Stomach (tissue), 9 donors: ENCODE results near the gene OR2J1. TPM values are rescaled to one million over a fixed set of nuclear protein-coding genes. Genes with fewer than 3 reads are reported as not detected.
"Not testable (repeated sequence)": the region's sequence is repeated elsewhere in the genome, so short reads cannot be mapped to it uniquely, and the experiment has no call there.

Experiments used
- DNase-seq, 2 donors: peaks; one replicate each; pipeline versions ENCODE4 v3.0.0 to v3.0.0-alpha.2; 2013 to 2019
- H3K27ac ChIP-seq, 5 donors: fragments of 200-600 bp in 4 of 5; sonication (generic) in 4 of 5; one replicate each; pipeline ENCODE4 v1.5.1; 2013 to 2019; ENCODE audit warnings: mild to moderate bottlenecking in 1 of 5, moderate library complexity in 1 of 5
- H3K27me3 ChIP-seq, 3 donors: fragments of 200-600 bp; sonication (generic); one replicate each; pipeline ENCODE4 v1.5.1; 2017 to 2019; ENCODE audit warnings: mixed run types in 1 of 3
- H3K36me3 ChIP-seq, 4 donors: fragments of 200-600 bp; sonication (generic); 1 replicate in 3 of 4; 2 replicates in 1 of 4; pipeline ENCODE4 v1.5.1; 2016 to 2019
- H3K4me1 ChIP-seq, 4 donors: fragments of 200-600 bp; sonication (generic); one replicate each; pipeline ENCODE4 v1.5.1; 2016 to 2019
- H3K4me3 ChIP-seq, 4 donors: fragments of 200-600 bp; sonication (generic) in 3 of 4; one replicate each; pipeline ENCODE4 v1.5.1; 2016 to 2019; ENCODE audit warnings: mild to moderate bottlenecking in 1 of 4
- H3K9me3 ChIP-seq, 4 donors: fragments of 200-600 bp; sonication (generic); one replicate each; pipeline ENCODE4 v1.5.1; 2016 to 2019
- EP300 ChIP-seq: sonication (generic); formaldehyde crosslinking; IDR thresholded peaks from one replicate; pipeline ENCODE4 v1.6.1; 2017; ENCODE audit warnings: antibody characterized with exemption
- POLR2A ChIP-seq, 4 donors: fragments of 450-650 bp; IDR thresholded peaks; one replicate each; pipeline ENCODE4 v1.6.1; 2016; ENCODE audit warnings: antibody characterized with exemption in 4 of 4, control low read depth in 2 of 4, mild to moderate bottlenecking in 1 of 4, moderate library complexity in 1 of 4
- POLR2AphosphoS5 ChIP-seq, 3 donors: sonication (generic); formaldehyde crosslinking; IDR thresholded peaks; one replicate each; pipeline ENCODE4 v1.6.1; 2016; ENCODE audit warnings: antibody characterized with exemption in 3 of 3
- WGBS, 5 donors: extraction: QIAGEN DNeasy Blood & Tissue Kit in 3 of 5; methylation state at CpG; one replicate each; pipeline versions ENCODE4 v1.1.5 to v1.1.7; 2013 to 2018; 5-methylcytosine and 5-hydroxymethylcytosine counted together
- intact Hi-C: fragments of 100-400 bp; cut with DNase I; formaldehyde crosslinking; loops from one replicate; pipeline ENCODE4 v1.15.1; 2023; ENCODE audit warnings: low total_unique reads
- polyA plus RNA-seq, 3 donors: library from polyadenylated mRNA; stranded (reverse); fragments of 200-250 nt; gene quantifications; one replicate each; pipeline ENCODE4 v1.2.3, GENCODE V29; 2013
- total RNA-seq, 5 donors: library from RNA; depleted of rRNA; stranded (reverse); fragments of >200 nt; gene quantifications; one replicate each; pipeline versions ENCODE4 v1.1.0 to v1.2.3, GENCODE V29; 2014 to 2016
- TF ChIP-seq, protein P1 (sequence below), 7 experiments: fragments of 450-650 bp in 4 of 7; fragments of 200-600 bp in 3 of 7; sonication (generic) in 3 of 7; IDR thresholded peaks; one replicate each; pipeline ENCODE4 v1.5.1; 2016 to 2019; ENCODE audit warnings: antibody characterized with exemption in 7 of 7, control low read depth in 2 of 7, mild to moderate bottlenecking in 1 of 7
- donor health status: healthy with polysubstance abuse.
- donor health status: Bipolar disorder and iron deficiency.
- donor health status: healthy.

Gene OR2J1
- total and polyA plus RNA-seq, 8 donors: not detected

DNA sequence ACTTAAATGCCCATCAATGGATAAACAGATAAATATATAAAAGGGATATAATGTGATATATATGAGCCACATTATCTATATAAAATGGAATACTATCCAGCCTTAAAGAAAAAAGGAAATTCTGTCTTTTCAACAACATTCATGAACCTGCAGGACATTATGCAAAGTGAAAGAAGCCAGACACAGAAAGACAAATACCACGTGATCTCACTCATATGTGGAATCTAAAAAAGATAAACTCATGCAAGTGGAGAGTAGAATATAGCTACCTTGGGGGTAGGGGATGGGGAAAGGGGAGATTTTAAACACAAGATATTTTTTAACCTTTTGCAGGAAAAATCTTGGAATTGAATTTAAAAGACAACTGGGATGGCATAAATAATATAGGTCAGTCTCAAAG is 1.5 kb upstream of the OR2J1 start:
- WGBS, 5 donors: 56 to 73% (median 61%) methylated on average over 1 of the region's 1 CpG
- no peak for TF ChIP-seq POLR2AphosphoS5 (IDR thresholded peaks at IDR 0.05)
- TF ChIP-seq POLR2A (IDR thresholded peaks at IDR 0.05): no peak
- TF ChIP-seq, protein P1, sequence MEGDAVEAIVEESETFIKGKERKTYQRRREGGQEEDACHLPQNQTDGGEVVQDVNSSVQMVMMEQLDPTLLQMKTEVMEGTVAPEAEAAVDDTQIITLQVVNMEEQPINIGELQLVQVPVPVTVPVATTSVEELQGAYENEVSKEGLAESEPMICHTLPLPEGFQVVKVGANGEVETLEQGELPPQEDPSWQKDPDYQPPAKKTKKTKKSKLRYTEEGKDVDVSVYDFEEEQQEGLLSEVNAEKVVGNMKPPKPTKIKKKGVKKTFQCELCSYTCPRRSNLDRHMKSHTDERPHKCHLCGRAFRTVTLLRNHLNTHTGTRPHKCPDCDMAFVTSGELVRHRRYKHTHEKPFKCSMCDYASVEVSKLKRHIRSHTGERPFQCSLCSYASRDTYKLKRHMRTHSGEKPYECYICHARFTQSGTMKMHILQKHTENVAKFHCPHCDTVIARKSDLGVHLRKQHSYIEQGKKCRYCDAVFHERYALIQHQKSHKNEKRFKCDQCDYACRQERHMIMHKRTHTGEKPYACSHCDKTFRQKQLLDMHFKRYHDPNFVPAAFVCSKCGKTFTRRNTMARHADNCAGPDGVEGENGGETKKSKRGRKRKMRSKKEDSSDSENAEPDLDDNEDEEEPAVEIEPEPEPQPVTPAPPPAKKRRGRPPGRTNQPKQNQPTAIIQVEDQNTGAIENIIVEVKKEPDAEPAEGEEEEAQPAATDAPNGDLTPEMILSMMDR (IDR thresholded peaks at IDR 0.05): no peak
- TF ChIP-seq EP300: no peak
- Histone ChIP-seq H3K4me3 (no peak overlapping the region), H3K36me3 (no peaks in the 10 kb centered on the region), H3K9me3 (no peaks in the 10 kb centered on the region), H3K27me3 (no peaks in the 10 kb centered on the region), H3K4me1 (no peaks in the 10 kb centered on the region), H3K27ac (no peak overlapping the region)
- no peak for DNase-seq
- intact Hi-C loops: no loop called here

DNA sequence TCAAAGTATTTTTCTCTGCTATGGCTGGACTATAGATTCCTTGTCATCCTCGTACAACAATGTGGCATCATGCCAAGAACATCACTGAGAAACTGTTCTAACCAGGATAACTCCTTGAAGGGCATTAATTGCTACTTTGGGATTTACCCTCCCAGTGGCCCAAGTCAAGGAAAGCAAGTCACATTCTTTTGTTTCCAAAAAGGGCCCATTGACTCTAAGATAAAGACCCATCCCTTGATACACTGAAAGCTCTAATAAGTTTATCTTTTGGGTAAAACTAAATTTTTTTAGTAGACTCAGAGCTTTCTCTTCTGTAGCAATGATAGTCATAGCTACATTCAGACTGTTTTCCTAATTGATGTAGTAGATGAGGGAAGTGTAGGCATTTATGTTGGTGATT is 8.5 kb downstream of the OR2J1 start, which contains the start of gene OR2J3:
OR2J3 (plus strand) TSS at position 301 of the 400 bp plus-strand sequence. CDS start 3,833 bp downstream, outside the sequence.
- intact Hi-C loops: no loop called here
- H3K4me3 ChIP-seq: no peak within 1 kb of the TSS
- no peaks in the 10 kb centered on the region for H3K27me3 ChIP-seq
- no peaks in the 10 kb centered on the region for H3K9me3 ChIP-seq
- H3K36me3 ChIP-seq: no peaks in the 10 kb centered on the region
- no peaks in the 10 kb centered on the region for H3K4me1 ChIP-seq
- no peak within 1 kb of the TSS for H3K27ac ChIP-seq
- TF ChIP-seq EP300: no peak
- 19 to 35% (median 28%) methylated on average over 1 of the region's 1 CpG for WGBS, 5 donors
- no peak for DNase-seq

DNA sequence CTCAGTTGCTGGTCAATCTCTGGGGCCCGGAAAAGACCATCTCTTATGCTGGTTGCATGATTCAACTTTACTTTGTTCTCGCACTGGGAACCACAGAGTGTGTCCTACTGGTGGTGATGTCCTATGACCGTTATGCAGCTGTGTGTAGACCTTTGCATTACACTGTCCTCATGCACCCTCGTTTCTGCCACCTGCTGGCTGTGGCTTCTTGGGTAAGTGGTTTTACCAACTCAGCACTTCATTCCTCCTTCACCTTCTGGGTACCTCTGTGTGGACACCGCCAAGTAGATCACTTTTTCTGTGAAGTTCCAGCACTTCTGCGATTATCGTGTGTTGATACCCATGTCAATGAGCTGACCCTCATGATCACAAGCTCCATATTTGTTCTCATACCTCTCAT is 12.8 kb downstream of the OR2J1 start:
- Histone ChIP-seq H3K36me3 (no peaks in the 10 kb centered on the region), H3K4me1 (no peaks in the 10 kb centered on the region), H3K4me3 (no peak overlapping the region), H3K27me3 (no peaks in the 10 kb centered on the region), H3K9me3 (no peaks in the 10 kb centered on the region), H3K27ac (no peak overlapping the region)
- intact Hi-C loops: no loop called here
- TF ChIP-seq EP300: no peak
- TF ChIP-seq POLR2AphosphoS5 (IDR thresholded peaks at IDR 0.05): no peak
- TF ChIP-seq, protein P1 (IDR thresholded peaks at IDR 0.05): no peak
- TF ChIP-seq POLR2A (IDR thresholded peaks at IDR 0.05): no peak
- DNase-seq: no peak
- 62 to 78% (median 73%) methylated on average over 7 of the region's 7 CpGs for WGBS, 5 donors

DNA sequence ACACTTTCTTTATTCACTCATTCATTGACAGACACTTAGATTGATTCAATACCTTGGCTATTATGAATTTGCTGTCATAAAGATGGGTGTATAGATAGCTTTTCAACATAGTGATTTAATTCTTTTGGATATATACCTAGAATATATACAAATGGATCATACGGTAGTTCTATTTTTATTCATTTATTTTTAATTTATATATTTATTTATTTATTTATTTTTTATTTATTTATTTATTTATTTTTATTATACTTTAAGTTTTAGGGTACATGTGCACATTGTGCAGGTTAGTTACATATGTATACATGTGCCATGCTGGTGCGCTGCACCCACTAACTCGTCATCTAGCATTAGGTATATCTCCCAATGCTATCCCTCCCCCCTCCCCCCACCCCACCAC is 15.7 kb downstream of the OR2J1 start:
- DNase-seq, H3K36me3 ChIP-seq, H3K4me1 ChIP-seq, H3K27ac ChIP-seq, H3K4me3 ChIP-seq, H3K9me3 ChIP-seq, intact Hi-C loops, H3K27me3 ChIP-seq: not testable (repeated sequence)
- WGBS, 5 donors: 93 to 98% (median 96%) methylated on average over 1 to 2 of the region's 3 CpGs

DNA sequence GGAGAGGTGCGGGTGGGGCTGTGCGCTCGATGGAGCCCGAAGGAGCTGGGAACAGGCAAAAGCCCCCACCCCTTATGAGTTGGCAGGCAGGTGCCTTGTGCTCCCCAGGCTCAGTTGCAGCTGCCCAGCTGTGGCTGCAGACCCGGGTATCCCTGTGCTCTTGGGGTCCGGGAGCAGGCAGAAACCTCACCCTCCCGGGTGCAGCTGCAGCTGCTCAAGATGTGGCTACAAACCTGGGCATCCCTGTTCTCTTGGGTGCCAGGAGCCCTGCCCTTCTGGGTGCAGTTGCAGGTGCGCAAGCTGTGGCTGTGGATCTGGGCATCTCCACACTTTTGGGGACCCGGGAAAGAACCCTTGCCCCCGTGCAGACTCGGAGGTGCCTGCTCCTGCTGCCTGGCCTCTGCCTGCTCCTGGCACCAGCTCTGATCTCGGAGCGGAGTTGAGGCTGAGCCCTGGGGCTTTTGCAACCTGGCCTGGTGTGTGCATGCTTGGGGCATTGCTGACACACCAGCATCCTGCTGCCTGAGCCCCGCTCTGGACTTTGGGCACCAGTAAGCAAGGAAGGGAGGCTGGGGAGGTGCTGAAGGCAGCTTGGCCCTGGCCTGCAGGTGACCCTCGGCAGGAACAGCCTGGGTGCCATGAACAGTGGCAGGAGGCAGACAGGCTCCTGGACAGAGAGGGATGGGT is 30.2 kb downstream of the OR2J1 start:
- Histone ChIP-seq H3K27me3 (peaks cover 0 to 10% (median 0%) of the 10 kb centered on the region in 3 donors), H3K4me3 (no peak overlapping the region), H3K9me3 (no peaks in the 10 kb centered on the region), H3K36me3 (no peaks in the 10 kb centered on the region), H3K4me1 (no peaks in the 10 kb centered on the region), H3K27ac (no peak overlapping the region)
- intact Hi-C loops: no loop called here
- no peak for DNase-seq
- 71 to 84% (median 79%) methylated on average over 13 to 15 of the region's 15 CpGs for WGBS, 5 donors
- TF ChIP-seq POLR2AphosphoS5 (IDR thresholded peaks at IDR 0.05): no peak
- TF ChIP-seq, protein P1 (IDR thresholded peaks at IDR 0.05): no peak
- no peak for TF ChIP-seq EP300
- no peak for TF ChIP-seq POLR2A (IDR thresholded peaks at IDR 0.05)
